ENCODE results near the gene GDPD4. TPM values are rescaled to one million over a fixed set of nuclear protein-coding genes. Genes with fewer than 3 reads are reported as not detected.

GDPD4 gene
- polyA plus RNA-seq, 1 experiment: not detected

DNA sequence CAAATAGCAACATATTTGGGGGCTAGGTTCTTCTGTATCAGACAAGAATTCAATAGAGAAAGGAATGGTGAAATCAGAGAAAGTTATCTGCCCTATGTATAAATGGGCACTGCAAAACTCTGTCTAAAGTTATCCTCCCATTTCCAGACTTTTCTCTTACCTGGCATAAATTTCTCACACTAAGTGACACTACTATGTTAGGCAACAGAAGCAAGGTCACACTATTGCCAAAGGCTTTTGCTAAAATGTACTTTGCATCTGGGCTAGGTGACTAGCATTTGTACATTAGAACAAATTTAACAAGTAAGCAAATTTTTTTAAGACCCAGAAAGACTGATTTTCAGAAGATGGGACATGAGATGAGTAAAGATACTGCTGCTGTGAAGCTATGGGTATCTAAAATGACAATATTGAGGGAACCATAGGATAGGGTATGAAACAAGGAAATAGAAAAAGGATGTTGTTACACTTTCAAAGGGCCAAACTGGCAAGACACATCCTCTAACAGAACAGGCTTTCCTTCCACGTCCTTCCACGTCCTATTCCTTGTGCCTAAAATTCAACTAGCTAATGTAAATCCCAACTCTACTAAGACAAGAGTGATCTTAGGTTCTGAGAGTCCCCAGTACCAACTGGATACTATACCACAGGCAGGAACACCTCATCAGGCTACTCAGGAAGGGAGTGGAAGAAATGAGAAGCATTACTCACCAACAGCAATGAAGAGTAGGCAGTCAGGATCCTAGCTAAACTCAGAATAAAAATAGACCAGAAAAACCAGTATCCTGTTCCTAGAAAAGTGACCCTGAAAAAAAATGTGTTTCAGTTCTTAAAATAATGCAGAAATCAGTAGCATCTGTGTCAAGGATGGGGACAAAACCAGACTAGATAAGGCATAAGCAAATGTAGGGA is 22.6 kb downstream of the GDPD4 start:
- TF ChIP-seq, protein P1, sequence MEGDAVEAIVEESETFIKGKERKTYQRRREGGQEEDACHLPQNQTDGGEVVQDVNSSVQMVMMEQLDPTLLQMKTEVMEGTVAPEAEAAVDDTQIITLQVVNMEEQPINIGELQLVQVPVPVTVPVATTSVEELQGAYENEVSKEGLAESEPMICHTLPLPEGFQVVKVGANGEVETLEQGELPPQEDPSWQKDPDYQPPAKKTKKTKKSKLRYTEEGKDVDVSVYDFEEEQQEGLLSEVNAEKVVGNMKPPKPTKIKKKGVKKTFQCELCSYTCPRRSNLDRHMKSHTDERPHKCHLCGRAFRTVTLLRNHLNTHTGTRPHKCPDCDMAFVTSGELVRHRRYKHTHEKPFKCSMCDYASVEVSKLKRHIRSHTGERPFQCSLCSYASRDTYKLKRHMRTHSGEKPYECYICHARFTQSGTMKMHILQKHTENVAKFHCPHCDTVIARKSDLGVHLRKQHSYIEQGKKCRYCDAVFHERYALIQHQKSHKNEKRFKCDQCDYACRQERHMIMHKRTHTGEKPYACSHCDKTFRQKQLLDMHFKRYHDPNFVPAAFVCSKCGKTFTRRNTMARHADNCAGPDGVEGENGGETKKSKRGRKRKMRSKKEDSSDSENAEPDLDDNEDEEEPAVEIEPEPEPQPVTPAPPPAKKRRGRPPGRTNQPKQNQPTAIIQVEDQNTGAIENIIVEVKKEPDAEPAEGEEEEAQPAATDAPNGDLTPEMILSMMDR (IDR thresholded peaks at IDR 0.05; ENCODE audit: low read depth, low read length): no peak
- Histone ChIP-seq H3K27ac (ENCODE audit: low read depth, low read length) (no peak overlapping the region), H3K9me3 (ENCODE audit: control insufficient read depth, insufficient read depth, low read length) (no peaks in the 10 kb centered on the region), H3K4me3 (ENCODE audit: low read depth, low read length) (no peak overlapping the region), H3K27me3 (ENCODE audit: control insufficient read depth, insufficient read depth, low read length) (no peaks in the 10 kb centered on the region)
- ChIA-PET CTCF (no interaction called here), POLR2A (no interaction called here)
- no peak for DNase-seq (ENCODE audit: low read depth, low spot score)

DNA sequence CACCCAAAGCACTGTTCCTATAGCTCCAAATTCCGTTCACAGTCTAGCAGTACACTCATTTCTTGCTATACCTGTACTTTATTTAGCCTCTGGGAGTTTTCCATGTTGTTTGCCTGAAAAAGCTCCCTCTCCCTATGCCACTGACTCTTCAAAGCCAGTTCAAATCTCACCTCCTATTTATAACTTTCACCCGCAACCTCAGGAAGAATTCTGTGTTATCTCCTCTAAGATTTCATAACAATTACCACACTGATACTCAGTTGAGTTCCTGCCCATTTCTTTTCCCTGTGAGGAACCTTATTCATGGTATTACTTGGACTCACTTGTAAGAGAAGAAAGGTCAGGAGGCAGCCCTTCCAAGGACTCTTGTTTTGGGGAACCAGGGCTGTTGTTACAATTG is 25.2 kb downstream of the GDPD4 start:
- ChIA-PET CTCF (no interaction called here), POLR2A (no interaction called here)
- H3K27me3 ChIP-seq (ENCODE audit: control insufficient read depth, insufficient read depth, low read length): no peaks in the 10 kb centered on the region
- H3K27ac ChIP-seq (ENCODE audit: low read depth, low read length): no peak overlapping the region
- TF ChIP-seq, protein P1 (IDR thresholded peaks at IDR 0.05; ENCODE audit: low read depth, low read length): no peak
- no peak overlapping the region for H3K4me3 ChIP-seq (ENCODE audit: low read depth, low read length)
- DNase-seq (ENCODE audit: low read depth, low spot score): no peak
- H3K9me3 ChIP-seq (ENCODE audit: control insufficient read depth, insufficient read depth, low read length): no peaks in the 10 kb centered on the region

DNA sequence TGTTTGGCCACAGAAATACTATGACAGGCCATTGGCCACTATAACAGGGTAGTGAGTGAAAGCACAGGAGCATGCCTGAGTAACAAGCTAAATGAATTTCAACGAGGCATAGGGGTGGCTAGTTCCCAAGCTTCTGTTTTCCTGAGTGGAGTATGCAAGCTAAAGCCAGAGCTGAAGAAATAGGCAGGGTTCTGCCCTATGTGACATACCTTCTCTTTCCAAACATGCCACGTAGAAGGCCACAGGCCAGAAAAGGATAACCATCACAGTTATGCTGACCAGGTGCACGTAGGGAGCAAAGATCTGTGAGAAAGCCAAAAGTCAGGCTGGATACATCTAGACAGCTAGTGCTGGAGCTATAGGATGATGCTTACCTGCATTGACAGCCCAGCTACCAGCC is 30.6 kb downstream of the GDPD4 start:
- Histone ChIP-seq H3K9me3 (ENCODE audit: control insufficient read depth, insufficient read depth, low read length) (no peaks in the 10 kb centered on the region), H3K4me3 (ENCODE audit: low read depth, low read length) (no peak overlapping the region), H3K27ac (ENCODE audit: low read depth, low read length) (no peak overlapping the region), H3K27me3 (ENCODE audit: control insufficient read depth, insufficient read depth, low read length) (no peaks in the 10 kb centered on the region)
- TF ChIP-seq, protein P1 (IDR thresholded peaks at IDR 0.05; ENCODE audit: low read depth, low read length): no peak
- no peak for DNase-seq (ENCODE audit: low read depth, low spot score)
- CTCF ChIA-PET: no interaction called here
- POLR2A ChIA-PET: no interaction called here

DNA sequence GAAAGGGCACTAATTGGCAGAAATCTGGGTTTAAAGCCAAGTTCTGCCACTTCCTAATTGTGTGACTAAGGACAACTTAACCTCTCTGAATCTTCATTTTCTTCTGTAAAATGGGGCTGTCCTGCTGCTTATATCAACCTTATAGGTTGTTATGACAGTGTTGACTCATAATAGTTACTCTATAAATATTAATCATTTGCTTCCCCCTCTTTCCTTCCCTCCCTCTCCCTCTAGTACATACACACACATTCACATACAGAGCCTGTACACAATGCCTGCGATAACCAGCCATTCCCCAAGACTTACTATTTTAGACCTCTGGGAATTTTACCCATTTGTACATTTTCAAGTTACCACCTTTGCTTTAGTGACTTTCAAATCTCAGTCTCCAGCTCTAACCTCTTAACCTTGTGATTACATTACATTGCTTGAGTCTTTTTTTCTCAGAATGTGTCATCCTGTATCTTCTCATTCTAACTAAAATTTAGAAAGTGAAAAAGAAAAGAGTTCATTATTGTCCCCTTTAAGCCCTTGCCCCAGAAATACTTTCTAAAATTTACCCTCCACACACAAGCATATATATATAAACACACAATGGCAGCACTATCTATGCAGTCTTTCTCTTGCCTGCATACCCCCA is 31.9 kb downstream of the GDPD4 start:
- no peaks in the 10 kb centered on the region for H3K9me3 ChIP-seq (ENCODE audit: control insufficient read depth, insufficient read depth, low read length)
- ChIA-PET CTCF (no interaction called here), POLR2A (no interaction called here)
- TF ChIP-seq, protein P1 (IDR thresholded peaks at IDR 0.05; ENCODE audit: low read depth, low read length): no peak
- no peak overlapping the region for H3K27ac ChIP-seq (ENCODE audit: low read depth, low read length)
- DNase-seq (ENCODE audit: low read depth, low spot score): no peak
- H3K4me3 ChIP-seq (ENCODE audit: low read depth, low read length): no peak overlapping the region
- no peaks in the 10 kb centered on the region for H3K27me3 ChIP-seq (ENCODE audit: control insufficient read depth, insufficient read depth, low read length)

DNA sequence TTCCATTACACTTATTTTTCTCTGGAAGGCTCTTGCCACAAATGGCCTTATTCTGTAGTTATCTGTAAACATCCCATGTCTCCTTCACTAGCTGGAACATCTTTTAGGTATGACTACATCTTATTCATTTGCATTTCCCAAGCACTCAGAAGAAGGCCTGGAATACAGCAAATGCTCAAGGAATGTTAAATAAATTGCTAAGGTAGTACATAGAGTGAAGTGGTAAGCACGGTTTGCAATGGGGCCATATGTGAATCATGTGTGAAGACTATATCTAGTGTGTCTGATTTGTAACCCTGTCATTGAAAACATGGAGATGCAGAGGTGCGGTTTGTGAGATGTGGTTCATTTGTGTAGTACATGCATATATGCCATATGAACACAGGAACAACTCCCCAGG is 33.5 kb downstream of the GDPD4 start:
- Histone ChIP-seq H3K4me3 (ENCODE audit: low read depth, low read length) (no peak overlapping the region), H3K9me3 (ENCODE audit: control insufficient read depth, insufficient read depth, low read length) (no peaks in the 10 kb centered on the region), H3K27me3 (ENCODE audit: control insufficient read depth, insufficient read depth, low read length) (no peaks in the 10 kb centered on the region), H3K27ac (ENCODE audit: low read depth, low read length) (peak overlapping the region; percentile 77)
- DNase-seq (ENCODE audit: low read depth, low spot score): peak; percentile 80
- POLR2A ChIA-PET: no interaction called here
- CTCF ChIA-PET: no interaction called here
- TF ChIP-seq, protein P1 (IDR thresholded peaks at IDR 0.05; ENCODE audit: low read depth, low read length): no peak

Measured in AG04450 (cell line).